NCI-H2196 (cell line): Measurements from ENCODE around the gene ZNF638.
"Not testable (repeated sequence)": the region's sequence is repeated elsewhere in the genome, so short reads cannot be mapped to it uniquely, and the experiment has no call there.

Experiments
- DNase-seq: peaks from one replicate; lab custom pipeline; 2025; ENCODE audit not compliant: unreplicated experiment; lab: John Stamatoyannopoulos, UW

Gene ZNF638, protein sequence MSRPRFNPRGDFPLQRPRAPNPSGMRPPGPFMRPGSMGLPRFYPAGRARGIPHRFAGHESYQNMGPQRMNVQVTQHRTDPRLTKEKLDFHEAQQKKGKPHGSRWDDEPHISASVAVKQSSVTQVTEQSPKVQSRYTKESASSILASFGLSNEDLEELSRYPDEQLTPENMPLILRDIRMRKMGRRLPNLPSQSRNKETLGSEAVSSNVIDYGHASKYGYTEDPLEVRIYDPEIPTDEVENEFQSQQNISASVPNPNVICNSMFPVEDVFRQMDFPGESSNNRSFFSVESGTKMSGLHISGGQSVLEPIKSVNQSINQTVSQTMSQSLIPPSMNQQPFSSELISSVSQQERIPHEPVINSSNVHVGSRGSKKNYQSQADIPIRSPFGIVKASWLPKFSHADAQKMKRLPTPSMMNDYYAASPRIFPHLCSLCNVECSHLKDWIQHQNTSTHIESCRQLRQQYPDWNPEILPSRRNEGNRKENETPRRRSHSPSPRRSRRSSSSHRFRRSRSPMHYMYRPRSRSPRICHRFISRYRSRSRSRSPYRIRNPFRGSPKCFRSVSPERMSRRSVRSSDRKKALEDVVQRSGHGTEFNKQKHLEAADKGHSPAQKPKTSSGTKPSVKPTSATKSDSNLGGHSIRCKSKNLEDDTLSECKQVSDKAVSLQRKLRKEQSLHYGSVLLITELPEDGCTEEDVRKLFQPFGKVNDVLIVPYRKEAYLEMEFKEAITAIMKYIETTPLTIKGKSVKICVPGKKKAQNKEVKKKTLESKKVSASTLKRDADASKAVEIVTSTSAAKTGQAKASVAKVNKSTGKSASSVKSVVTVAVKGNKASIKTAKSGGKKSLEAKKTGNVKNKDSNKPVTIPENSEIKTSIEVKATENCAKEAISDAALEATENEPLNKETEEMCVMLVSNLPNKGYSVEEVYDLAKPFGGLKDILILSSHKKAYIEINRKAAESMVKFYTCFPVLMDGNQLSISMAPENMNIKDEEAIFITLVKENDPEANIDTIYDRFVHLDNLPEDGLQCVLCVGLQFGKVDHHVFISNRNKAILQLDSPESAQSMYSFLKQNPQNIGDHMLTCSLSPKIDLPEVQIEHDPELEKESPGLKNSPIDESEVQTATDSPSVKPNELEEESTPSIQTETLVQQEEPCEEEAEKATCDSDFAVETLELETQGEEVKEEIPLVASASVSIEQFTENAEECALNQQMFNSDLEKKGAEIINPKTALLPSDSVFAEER (N-terminal part only)

DNA sequence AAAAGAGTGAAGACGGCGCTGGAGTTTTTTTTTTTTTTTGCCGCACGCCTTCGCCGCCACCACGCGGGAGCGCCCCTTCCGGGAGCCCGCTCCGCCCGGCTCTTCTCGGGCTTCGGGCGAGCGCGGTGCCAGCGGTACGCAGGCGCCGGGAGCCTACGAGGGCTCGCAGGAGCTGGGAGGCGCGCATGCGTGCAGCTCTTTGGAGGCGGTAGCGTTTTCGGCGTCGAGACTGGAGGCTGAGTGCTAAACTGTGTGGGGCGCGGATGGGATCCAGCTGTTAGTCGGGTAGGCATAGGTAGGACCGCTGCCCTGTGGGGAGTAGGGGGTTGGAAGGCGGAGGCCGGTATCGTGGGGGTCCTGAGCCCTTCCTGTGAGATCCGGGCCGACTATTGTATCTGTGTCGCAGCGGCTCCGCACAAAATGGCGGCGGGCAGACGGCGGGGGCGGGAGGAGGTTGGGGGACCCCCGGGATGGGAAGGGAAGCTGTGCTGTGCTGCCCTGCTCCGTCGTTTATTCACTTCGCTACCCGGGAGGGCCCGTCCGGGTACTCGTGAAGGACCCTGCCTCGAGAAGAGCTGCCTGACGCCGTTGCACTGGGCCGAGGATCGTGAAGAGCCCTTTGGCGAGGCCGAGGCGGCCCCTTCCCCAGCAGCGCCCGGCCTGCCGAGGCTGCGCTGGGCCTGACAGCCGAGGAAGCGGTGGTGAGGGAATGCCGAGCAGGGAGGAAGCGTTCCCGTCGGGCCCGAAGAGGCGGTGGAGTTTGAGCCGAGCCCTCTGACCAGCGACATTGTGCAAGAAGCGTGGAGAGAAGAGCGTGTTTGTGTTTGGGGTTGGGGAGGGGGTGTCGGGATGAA lies at the start of gene ZNF638:
Gene ZNF638, plus strand, starts transcription at position 202 of the 854 bp plus-strand sequence. CDS start 17,173 bp downstream, outside the sequence.
- DNase-seq = peak; percentile 86

DNA sequence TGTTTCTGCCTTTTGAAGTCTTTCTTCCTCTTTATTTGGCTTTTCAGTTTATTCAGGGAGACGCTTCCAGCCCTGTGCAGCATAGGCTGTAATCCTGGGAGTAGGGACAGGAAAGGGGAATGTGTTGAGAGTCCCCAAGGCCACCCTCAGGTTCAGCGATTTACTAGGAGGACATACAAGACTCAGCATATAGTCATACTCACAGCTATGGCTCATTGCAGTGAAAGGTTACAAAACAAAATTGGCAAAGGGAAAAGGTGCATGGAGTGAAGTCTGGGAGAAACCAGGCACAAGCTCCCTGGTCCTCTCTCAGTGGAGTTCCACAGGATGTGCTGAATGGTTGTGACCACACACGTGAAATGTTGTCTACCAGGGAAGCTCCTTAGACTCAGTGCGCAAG lies 49.6 kb upstream of the ZNF638 start:
- DNase-seq = no peak

DNA sequence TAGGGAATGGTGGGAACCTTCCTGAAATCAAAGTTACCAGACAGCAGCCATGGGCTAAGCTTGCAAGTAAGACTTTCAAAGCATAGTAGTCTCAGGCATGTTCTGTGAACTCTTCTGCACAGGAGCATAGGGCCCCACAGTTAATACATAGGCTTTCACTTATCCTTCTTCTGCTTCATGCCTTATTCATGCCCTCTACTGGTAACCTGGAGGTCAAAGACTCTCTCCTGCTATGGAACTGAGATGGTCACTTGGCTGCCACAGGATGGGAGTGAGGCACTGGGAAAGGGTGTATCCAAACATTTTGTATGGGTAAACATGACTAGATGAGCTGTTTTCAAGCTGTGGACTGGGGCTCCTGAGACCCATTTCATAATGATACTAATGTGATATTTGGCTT lies 49.1 kb upstream of the ZNF638 start:
- no peak for DNase-seq

DNA sequence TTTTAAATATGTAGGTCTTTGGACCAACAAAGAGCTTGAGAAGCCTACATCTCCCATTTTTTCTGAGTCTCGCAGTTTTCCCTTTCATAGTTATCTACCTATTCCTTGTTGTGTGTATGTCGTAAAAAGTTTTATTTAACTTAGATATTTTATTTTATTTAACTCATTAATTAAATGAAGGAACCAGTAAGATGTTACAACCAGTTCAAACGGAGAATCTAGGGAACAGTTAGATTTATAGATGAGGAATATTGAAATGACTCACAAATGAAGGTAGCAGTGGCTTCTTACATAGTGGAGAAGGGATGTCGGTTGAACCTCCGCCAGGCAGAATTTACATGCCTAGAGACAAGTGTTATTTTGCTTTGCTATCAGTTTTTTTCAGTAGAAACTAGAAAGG lies 48.5 kb upstream of the ZNF638 start:
- DNase-seq = no peak

DNA sequence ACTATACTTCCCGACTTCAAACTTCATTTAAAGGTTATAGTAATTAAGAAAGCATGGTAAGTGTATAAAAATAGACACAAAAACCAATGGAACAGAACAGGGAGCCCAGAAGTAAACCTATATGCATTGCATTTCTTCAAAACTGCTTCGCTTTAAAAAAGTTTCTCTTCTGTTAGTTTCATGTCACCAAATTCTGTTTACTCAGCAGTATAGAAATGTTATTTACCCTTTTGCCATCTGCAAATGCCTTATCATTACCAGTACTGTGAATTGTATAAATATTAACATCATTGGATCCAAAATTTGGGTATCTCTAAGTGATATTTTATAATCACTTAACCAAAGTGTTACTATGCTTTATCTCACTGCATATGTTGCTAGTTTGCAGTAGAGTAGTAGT lies 45.9 kb upstream of the ZNF638 start:
- no peak for DNase-seq

DNA sequence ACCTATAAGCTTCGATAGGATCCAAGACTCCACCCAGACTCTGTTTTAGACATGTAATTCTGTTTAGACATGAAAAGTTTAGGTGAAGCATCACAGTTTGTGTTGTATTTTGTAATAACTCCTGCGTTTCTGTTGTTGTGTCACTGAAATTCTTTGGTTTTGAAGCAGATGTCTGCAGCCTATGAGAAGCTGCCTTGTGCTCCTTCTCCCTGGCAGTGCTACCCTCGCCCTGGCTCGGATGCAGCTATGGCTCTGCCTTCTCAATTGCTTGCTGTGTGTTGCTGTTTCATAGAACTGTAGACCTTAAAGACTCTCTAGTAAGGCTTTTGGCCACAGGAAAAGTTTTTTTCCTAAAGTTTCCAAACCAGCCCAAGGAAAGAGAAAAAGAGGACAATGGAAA lies 40.2 kb upstream of the ZNF638 start:
- DNase-seq = no peak

DNA sequence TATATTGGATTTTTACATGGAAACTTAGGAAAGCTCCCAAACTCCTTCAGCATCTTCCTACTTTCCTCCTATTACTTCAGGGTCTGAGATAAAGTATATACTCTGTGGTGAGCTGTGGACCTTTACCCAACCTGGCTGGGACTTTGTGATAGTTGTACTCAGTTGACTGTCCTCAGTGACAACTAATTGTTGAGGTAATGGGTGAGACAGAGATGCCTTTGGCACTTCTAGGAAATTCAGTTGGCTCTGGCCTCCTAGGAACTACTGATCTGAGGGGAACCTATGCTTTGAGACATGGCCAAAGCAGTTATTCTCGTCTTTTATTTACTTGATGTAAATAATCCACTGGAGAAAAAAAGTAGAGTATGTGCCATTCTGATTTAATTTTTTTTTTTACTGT lies 39.4 kb upstream of the ZNF638 start:
- DNase-seq = no peak

DNA sequence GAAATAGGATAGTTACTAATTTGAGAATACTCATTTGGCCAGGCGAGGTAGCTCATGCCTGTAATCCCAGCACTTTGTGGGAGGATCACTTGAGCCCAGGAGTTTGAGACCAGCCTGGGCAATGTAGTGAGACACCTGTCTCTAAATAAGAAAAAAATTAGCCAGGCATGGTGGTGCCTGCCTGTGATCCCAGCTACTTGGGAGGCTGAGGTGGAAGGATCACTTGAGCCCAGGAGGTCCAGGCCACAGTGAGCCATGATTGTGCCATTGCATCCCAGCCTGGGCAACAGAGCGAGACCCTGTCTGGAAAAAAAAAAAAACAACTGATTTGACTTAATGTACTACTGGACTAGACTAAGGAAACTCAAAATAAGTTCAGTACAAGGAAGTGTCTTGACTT lies 32.7 kb upstream of the ZNF638 start:
- DNase-seq = no peak

DNA sequence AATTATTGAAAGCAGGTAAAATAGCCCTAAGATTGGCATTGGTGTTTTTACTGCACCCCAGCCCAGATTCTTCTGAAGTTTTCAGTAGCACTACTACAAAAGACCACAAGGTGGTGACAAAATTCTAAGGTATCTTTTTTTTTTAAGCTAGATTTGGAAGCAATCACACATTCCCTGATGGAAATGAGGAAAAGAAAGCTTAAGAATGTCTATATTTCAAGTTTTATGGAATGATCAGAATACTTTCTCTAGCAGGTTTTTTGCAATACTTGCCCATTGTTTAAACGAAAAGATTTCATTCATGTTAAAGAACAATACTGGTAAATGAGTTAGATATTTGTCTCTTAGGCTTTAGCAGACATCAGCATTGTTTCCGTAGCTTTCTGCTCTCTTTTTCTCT lies 32.1 kb upstream of the ZNF638 start:
- DNase-seq = peak; percentile 8

DNA sequence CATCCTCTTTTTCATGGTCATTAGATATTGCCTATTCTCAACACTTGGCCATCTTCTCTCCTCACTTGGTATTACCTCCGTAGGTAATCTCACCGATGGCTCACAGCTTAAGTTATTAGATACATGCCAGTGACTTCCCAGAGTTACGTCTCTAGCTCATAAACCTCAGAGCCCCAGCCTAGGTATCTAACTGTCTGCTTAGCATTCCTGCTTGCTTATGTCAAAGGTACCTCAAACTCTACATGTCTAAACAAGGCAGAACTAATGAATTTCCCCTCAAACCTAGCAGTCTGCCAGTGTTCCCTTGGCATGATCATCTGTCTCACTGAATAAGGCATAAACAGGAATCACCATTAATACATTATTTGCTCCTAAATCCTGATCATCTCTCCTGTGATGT lies 27.7 kb upstream of the ZNF638 start:
- no peak for DNase-seq

DNA sequence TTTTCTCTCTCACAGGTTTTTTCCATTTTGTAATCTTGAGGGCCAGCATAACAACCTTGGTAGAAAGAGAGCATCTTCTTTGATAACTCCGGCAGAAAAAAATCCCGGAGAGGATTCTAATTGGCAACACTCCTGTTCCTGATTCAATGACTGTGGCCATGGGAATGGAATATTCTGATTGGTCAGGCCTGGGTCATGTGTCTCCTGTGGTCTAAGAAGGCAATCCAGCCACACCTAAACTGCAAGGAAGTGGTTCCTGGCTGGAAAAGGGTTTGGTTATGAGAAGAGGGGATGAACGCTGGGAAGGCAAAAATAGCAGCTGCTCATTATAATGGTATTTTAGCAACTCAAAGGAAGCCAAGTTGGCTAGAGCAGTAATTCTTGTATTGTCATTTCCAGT lies 24.8 kb upstream of the ZNF638 start:
- DNase-seq = no peak

DNA sequence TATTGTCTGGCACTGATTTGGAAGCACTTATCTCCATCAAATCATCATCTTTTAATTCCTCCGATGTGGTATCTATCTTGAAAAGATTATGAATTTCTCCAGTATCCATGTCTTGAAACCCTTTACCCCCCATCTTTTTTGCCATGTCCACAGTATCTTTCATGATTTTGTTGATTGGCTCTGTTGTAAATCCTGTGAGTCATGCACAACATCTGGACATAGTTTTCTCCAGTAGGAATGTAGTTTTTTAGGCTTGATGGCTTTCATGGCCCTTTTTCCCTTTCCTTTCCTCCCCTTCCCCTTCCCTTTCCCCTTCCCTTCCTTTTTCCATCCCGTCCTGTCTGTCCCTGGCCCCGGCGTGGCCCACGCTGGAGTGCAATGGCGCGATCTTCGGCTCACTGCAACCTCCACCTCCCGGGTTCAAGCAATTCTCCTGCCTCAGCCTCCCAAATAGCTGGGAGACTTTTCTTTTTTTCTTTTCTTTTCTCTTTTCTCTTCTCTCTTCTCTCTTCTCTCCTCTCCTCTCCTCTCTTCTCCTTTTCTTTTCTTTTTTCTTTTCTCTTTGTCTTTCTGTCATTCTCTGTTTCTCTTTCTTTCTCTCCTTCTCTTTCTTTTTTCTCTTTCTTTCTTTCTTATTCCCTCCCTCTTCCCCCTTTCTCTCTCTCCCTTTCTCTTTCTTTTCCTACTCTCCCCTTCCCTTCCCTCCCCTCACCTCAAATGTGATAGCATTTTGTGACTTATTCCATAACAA lies 18.4 kb upstream of the ZNF638 start:
- no peak for DNase-seq

DNA sequence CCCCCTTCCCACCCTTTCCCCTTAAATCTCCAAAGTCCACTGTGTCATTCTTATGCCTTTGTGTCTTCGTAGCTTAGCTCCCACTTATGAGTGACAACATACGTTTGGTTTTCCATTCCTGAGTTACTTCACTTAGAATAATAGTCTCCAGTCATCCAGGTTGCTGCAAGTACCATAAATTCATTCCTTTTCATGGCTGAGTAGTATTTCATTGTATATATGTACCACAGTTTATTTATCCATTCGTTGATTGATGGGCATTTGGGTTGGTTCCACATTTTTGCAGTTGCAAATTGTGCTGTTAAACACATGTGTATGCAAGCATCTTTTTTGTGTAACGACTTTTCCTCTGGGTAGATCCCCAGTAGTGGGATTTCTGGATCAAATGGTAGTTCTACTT lies 14.5 kb upstream of the ZNF638 start:
- DNase-seq = no peak

DNA sequence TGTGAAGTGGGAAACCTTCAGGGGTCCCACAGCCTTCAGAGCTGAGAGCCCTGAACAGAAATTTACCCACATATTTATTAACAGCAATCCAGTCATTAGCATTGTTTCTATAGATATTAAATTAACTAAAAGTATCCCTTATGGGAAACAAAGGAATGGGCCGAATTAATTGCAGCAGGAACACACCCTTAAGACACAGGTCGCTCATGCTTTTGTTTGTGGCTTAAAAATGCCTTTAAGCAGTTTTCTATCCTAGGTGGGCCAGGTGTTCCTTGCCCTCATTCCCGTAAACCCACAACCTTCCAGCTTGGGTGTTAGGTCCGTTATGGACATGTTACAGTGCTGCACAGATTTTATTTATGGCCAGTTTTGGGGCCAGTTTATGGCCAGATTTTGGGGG lies 13.7 kb upstream of the ZNF638 start:
- not testable (repeated sequence) for DNase-seq

DNA sequence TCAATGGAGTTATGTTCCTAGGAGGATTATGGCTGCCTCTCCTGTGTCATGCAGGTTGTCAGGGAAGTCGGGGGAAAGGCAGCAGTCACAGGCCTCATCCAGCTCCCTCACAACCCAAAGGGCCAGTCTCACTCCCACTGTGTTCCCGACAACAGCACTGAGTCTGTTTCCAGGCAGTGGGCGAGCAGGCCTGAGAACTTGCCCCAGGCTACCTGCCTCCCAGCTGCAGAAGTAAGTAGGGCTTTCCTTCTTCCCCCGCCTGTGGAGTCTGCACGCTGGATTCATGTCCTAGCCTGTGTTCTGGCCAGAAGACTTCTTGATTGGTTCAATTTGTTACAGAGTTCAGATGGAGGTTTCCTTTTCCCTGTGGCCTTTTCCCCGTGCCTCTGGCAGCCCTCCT lies 8.2 kb upstream of the ZNF638 start:
- DNase-seq = no peak

DNA sequence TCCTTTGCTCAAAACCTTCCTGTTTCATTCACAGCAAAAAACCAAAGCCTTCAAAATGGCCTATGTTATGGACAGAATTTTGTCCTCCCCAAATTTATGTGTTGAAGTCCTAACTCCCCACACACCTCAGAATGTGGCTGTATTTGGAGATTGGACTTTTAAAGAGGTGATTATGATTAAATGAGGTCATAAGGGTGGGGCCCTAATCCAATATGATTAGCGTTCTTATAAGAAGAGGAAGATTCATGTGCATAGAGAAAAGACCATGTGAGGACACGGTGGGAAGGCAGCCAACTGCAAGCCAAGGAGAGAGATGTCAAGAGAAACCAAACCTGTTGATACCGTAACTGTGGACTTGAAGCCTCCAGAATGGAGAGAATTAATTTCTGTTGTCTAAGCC lies 4.6 kb upstream of the ZNF638 start:
- no peak for DNase-seq

DNA sequence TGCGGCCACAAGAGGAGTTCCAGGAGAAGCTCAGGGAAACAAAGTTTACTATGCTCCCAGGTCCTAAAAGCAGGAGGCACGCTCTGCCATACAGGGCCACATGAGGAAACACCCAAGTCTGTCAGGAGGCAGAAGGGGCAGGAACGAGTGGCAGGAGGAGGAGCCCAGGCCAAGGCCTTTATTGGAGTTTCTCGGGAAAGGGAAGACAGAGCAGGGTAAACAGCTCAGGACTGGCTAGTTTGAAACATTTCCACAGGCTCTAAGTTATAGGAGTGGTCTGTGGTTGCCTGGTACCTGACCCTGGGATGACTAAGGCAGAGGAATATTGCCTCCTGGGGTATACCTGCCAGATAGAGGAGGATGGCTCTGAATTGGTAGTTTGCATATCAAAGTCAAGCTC lies 3.7 kb upstream of the ZNF638 start:
- no peak for DNase-seq

DNA sequence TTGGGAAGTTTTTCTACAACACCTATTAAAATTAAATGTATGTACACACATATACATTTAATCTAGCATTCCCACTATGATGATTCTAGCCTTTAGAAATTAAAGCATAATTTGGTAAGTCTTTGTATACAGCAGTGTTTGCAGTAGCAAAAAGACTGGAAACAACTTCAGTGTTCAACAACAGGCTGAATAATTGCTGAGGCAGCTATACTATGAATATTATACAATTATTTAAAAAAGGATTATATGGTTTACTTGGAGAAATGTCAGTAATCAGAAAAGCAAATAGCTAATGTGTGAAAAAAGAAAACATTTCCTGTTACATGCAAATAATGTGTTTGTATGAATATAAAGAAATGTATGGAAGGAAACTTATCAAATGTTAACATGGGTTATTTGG lies 1.4 kb upstream of the ZNF638 start:
- no peak for DNase-seq

DNA sequence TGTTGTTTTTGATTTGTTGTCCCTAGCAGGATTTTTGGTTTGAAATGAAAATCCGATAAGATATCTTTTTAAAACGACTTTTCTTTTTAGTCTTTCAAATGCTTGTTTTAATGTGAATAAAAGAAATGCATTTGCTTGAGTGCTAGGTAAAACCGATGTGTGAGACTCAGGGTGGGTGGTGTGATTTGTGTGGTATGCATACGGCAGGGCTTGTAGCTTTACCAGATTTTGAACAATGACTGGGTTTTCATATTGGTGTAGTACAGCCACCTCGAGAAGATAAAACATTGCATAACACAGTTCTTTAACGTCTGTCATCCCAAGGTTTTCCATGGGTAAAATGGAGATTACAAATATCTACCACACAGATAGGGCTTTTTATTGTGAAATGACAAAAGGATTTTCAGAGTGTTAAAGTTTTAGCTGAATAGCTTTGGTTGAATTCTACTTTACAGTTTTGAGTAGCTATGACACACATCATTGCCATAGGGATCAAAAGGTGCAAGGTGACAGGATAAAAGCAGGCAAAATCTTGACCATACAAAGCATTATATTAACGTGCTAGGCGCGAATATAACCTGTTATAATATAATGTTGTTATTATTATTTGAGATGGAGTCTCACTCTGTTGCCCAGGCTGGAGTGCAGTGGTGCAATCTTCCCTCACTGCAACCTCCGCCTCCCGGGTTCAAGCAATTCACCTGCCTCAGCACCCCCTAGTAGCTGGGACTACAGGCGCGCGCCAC lies 824 bp upstream of the ZNF638 start:
- DNase-seq = no peak
